Right lobe of liver (tissue), 4 donors: Measurements from ENCODE around the gene GNG14.
"Not testable (repeated sequence)": the region's sequence is repeated elsewhere in the genome, so short reads cannot be mapped to it uniquely, and the experiment has no call there.

Source experiments
- POLR2A ChIP-seq: fragments of 450-650 bp; IDR thresholded peaks from one replicate; pipeline ENCODE4 v1.6.1; 2017; ENCODE audit warnings: antibody characterized with exemption, mild to moderate bottlenecking
- TF ChIP-seq, protein P1 (sequence below), 4 donors: fragments of 200-600 bp in 3 of 4; fragments of 450-650 bp in 1 of 4; IDR thresholded peaks; one replicate each; pipeline versions ENCODE4 v1.5.1 to v1.8.0; 2016 to 2022; ENCODE audit warnings: antibody characterized with exemption in 4 of 4, mild to moderate bottlenecking in 2 of 4
- donor health status: DM: no; HTN: no; CAD: no.
- donor health status: DM: no; HTN: no; CAD: no.
- donor health status: DM: no; HTN: yes; CAD: no.

DNA sequence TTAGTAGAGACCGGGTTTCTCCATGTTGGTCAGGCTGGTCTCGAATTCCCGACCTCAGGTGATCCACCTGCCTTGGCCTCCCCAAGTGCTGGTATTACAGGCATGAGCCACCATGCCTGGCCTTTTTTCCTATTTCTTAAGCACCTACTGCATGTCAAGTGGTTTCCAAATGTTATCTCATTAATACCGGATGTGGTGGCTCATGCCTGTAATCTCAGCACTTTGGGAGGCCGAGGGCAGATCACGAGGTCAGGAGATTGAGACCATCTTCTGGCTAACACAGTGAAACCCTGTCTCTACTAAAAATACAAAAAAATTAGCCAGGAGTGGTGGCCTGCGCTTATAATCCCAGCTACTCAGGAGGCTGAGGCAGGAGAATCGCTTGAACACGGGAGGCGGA lies 37.8 kb downstream of the GNG14 start:
- TF ChIP-seq, protein P1, sequence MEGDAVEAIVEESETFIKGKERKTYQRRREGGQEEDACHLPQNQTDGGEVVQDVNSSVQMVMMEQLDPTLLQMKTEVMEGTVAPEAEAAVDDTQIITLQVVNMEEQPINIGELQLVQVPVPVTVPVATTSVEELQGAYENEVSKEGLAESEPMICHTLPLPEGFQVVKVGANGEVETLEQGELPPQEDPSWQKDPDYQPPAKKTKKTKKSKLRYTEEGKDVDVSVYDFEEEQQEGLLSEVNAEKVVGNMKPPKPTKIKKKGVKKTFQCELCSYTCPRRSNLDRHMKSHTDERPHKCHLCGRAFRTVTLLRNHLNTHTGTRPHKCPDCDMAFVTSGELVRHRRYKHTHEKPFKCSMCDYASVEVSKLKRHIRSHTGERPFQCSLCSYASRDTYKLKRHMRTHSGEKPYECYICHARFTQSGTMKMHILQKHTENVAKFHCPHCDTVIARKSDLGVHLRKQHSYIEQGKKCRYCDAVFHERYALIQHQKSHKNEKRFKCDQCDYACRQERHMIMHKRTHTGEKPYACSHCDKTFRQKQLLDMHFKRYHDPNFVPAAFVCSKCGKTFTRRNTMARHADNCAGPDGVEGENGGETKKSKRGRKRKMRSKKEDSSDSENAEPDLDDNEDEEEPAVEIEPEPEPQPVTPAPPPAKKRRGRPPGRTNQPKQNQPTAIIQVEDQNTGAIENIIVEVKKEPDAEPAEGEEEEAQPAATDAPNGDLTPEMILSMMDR (IDR thresholded peaks at IDR 0.05): not testable (repeated sequence)
- TF ChIP-seq POLR2A: not testable (repeated sequence)
